Activated CD8-positive, alpha-beta memory T cell treated with anti-CD3 and anti-CD28 coated beads for 36 hours (primary cell): Measurements from ENCODE around the gene JOSD2. TPM values are rescaled to one million over a fixed set of nuclear protein-coding genes. Genes with fewer than 3 reads are reported as not detected.
"Not testable (repeated sequence)": the region's sequence is repeated elsewhere in the genome, so short reads cannot be mapped to it uniquely, and the experiment has no call there.

Experiments used
- CTCF ChIA-PET: fragments of 350-600 bp; sonication (Branson Sonifier 250); formaldehyde crosslinking; loops from one replicate; lab custom pipeline; 2021; ENCODE audit warnings: antibody characterized with exemption; lab: Charles Lee
- POLR2A ChIA-PET: fragments of 350-600 bp; sonication (Branson Sonifier 250); formaldehyde crosslinking; loops from one replicate; lab custom pipeline; 2021; ENCODE audit warnings: antibody characterized with exemption; lab: Charles Lee
- total RNA-seq, 2 experiments: library from RNA; stranded (reverse); gene quantifications; one replicate each; pipeline ENCODE4 v1.2.3, GENCODE V29; 2021

Gene JOSD2
- total RNA-seq, 2 experiments from 2014 or later = 40.0 to 44.8 TPM

DNA sequence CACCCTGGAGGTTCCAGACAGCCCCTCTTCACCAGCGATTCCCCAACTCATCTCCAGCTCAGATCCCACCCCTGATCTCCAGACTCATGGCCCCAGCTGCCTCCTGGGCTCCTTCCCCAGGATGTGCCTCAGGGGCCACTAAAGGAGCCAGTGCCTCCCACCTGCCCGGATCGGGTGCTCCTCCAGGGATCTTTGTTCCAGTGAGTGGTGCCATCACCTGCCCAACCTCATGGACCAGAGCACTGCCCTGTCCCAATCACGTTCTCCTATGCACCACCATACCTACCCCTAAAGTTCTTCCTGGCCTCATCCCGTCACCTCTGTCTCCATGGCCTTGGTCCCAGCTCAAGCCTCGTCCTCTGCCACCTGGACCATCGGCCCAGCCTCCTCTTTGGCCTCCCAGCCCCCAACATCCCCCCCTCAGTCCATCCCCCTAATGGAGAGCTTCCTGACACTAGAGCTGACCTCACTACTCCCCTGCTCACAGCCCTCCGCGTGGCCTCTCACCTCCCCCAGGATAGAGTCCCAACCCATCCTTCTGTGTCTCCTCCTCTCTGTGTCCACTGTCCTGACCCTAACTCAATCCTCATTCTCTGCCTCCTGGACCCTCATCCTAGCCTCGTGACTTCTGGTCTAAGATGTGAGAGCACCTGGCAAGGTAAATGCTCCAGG lies 25.6 kb downstream of the JOSD2 start:
- CTCF ChIA-PET = no interaction called here
- POLR2A ChIA-PET = no interaction called here

GRCh38 chr19:50482916-50483315 lies 28.1 kb downstream of the JOSD2 start:
- CTCF ChIA-PET = no interaction called here
- POLR2A ChIA-PET = no interaction called here

- POLR2A ChIA-PET = no interaction called here
- CTCF ChIA-PET = no interaction called here
These were observed 28.6 kb downstream of the JOSD2 start for GRCh38 chr19:50482271-50482855.

DNA sequence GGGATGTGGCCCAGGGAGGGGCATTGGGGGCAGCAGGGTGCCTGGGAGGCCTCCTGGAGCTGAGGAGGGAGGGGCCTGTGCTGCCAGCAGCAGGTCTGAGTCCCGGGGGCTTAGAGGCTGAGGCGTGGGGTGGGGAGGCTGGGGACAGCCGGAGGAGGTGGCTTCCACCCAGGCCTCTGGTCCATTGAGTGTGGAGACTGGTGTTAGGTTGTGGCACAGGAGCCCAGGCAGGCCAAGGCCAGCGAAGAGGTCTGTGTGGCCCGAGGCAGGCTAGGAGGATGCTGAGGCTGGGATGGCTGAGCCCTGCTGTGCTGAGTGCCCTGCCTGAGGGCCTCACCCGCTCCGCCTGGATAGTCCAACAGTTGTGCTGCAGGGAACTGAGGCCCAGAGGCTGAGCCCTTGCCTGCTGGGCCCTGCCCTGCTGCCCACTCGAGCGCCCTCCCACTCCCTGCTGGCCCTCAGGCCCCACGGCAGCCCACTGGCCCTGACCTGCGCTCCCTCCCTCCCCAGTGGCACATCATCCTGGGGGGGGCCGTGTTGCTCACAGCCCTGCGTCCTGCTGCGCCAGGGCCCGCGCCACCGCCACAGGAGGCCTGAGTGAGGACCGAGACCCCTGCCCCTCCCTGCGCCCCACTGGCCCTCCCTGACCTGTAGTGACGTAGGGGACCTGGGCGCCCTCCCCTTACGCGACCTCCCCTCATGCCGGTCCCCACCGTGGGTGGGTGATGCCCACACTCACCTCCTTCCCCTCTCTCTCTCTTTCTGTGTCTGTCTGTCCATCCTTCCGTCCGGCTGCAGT lies 29.4 kb downstream of the JOSD2 start:
- ChIA-PET POLR2A (no interaction called here), CTCF (no interaction called here)

DNA sequence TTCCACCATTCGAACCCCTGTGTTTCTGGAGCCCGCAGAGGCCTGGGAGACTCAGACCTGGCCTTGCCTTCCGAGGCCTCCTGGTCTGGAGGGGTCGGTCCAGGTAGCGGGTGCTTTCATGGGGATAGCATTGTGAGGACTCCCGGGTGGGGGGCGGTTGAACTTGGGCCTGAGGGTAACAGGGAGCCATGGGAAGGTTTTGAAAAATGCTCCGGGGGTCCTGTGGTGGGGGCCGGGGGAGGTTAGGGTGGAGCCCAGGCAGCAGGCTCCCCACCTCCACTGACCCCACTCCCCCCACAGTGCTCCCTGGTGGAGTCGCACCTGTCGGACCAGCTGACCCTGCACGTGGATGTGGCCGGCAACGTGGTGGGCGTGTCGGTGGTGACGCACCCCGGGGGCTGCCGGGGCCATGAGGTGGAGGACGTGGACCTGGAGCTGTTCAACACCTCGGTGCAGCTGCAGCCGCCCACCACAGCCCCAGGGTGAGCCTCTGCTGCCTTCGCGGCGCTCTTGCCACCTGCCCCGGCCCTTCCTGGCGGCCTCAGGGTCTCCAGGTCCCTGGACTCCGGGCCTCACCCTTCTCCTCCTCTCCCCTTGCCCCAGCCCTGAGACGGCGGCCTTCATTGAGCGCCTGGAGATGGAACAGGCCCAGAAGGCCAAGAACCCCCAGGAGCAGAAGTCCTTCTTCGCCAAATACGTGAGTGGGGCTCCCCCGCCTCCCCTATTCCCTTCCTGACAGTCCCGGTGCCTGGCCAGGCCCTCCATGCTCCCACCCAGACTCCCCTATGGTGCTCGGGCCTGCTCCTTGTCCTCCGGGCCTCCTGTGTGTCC lies 30.5 kb downstream of the JOSD2 start:
- CTCF ChIA-PET = no interaction called here
- POLR2A ChIA-PET = no interaction called here

- CTCF ChIA-PET = no interaction called here
- POLR2A ChIA-PET = interaction anchor here (0.5 kb wide), 1 partner anchor 30 kb away, joined by 4 read pairs; no protein-coding TSS in a partner anchor
These were observed 31.2 kb downstream of the JOSD2 start for GRCh38 chr19:50479761-50480251.

- CTCF ChIA-PET = interaction anchor here (0.8 to 1.3 kb wide), 2 partner anchors 33 to 122 kb away, joined by 3 to 5 read pairs; no protein-coding TSS in a partner anchor
- POLR2A ChIA-PET = interaction anchor here (0.5 kb wide), 1 partner anchor 31 kb away, joined by 4 read pairs; no protein-coding TSS in a partner anchor
These were observed 31.9 kb downstream of the JOSD2 start for GRCh38 chr19:50478901-50479715.

- CTCF ChIA-PET = interaction anchor here (1.3 kb wide), 1 partner anchor 121 kb away, joined by 5 read pairs; no protein-coding TSS in a partner anchor
- POLR2A ChIA-PET = no interaction called here
These were observed 33.1 kb downstream of the JOSD2 start for GRCh38 chr19:50477751-50478515.

DNA sequence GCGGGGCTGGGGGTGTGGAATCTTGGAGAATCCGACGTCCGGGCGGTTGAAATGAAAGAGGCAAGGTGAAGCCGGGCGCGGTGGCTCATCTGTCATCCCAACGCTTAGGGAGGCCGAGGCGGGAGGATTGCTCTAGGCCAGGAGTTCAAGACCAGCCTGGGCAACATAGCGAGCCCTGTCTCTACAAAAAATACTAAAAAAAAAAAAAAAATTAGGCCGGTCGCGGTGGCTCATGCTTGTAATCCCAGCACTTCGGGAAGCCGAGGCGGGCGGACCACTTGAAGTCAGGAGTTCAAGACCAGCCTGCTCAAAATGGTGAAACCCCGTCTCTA lies 34.1 kb downstream of the JOSD2 start:
- ChIA-PET CTCF (no interaction called here), POLR2A (no interaction called here)

DNA sequence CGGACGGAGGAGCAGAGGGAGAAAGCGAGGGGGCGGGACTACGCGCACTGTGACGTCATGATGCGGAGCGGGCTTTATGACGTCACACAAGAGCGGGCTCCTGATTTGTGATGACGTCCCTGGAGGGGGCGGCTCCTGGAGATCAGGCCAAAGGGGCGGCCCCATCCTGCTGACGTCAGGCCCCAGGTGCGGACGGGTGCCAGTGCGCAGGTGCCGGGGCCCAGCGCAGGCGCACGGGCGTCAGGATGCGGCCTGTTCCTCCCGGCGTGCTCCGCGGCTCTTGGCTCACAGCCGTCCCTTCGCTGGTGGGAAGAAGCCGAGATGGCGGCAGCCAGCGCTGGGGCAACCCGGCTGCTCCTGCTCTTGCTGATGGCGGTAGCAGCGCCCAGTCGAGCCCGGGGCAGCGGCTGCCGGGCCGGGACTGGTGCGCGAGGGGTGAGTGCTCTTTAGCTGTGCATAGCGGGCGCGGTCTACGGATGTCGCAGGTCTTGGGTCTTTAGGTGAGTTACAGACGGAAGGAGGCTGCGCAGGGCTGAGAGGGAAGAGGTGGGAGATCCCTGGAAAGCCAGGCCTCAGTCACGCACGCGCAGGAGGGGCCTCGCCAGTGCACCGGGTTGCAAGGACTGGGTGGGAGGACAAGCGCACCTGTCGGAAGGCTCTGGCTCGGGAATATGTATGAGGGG lies 34.6 kb downstream of the JOSD2 start, which contains the start of the genes EMC10 and GARIN5A:
TSS of gene EMC10 (plus strand) at position 284 of the 683 bp plus-strand sequence. CDS start at position 322, 38 bp downstream.
TSS of gene GARIN5A (minus strand) at position 625 of the 683 bp plus-strand sequence. CDS start at position 165, 460 bp downstream.
- CTCF ChIA-PET = no interaction called here
- POLR2A ChIA-PET = interaction anchor here (0.5 kb wide), 1 partner anchor 13 kb away, joined by 3 read pairs; no protein-coding TSS in a partner anchor

- ChIA-PET POLR2A (interaction anchor here (0.5 kb wide), 1 partner anchor 14 kb away, joined by 3 read pairs; no protein-coding TSS in a partner anchor), CTCF (no interaction called here)
These were observed 35.2 kb downstream of the JOSD2 start for GRCh38 chr19:50475736-50476223.

DNA sequence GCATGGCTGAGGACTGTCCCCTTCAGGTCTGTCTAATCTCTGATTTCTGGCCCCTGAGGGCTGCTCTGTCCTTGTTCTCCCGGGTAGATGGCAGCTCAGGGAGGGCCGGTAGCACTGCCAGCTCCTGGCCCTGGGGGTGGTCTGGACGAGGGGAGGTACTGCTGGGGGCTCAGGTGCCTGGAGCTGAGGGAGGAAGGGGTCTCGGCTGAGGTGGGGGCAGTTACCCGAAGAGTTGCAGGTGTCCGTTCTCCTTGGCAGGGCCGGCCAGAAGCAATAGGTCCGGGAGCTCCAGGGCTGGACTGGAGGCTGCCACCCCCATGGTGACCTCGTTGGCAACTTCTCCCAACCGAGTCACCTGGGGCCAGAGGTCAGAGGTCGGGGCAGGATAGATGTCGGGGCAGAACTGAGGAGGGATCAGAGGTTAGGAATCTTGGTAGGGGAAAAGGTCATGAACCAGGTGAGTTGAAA lies 35.9 kb downstream of the JOSD2 start:
- ChIA-PET CTCF (interaction anchor here (0.6 to 1.0 kb wide), 3 partner anchors 118 to 620 kb away, joined by 3 to 5 read pairs (median 3); no protein-coding TSS in a partner anchor), POLR2A (no interaction called here)

DNA sequence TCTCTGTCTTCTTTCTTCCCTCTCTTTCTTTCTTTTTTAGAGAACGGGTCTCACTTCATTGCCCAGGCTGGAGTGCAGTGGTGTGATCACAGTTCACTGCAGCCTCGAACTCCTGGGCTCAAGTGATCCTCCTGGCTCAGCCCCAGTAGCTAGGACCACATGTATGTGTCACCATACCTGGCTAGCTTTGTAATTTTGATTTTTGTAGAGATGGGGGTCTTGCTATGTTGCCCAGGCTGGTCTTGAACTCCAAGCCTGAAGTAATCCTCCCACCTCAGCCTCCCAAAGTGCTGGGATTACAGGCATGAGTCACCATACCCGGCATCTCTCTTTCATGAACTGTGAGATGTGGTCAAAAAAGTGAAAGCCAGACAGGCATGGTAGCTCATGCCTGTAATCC lies 37.7 kb downstream of the JOSD2 start:
- POLR2A ChIA-PET = interaction anchor here (0.5 kb wide), 1 partner anchor 81 kb away, joined by 6 read pairs; no protein-coding TSS in a partner anchor
- CTCF ChIA-PET = not testable (repeated sequence)

- ChIA-PET POLR2A (no interaction called here), CTCF (no interaction called here)
These were observed 42.2 kb downstream of the JOSD2 start for GRCh38 chr19:50468818-50469217.

GRCh38 chr19:50467566-50467965 lies 43.4 kb downstream of the JOSD2 start:
- ChIA-PET POLR2A (no interaction called here), CTCF (no interaction called here)

GRCh38 chr19:50466706-50467039 lies 44.3 kb downstream of the JOSD2 start:
- ChIA-PET CTCF (no interaction called here), POLR2A (no interaction called here)
